RWPE2 (cell line): ENCODE measurements around the gene PIGM.

Experiments
- ATAC-seq: fragments of 200-7000 bp; cut with Tn5 transposase; 3 replicates; pipeline ENCODE4 v1.9.1; 2021; ENCODE audit warnings: low read depth
- DNase-seq: peaks from one replicate; pipeline ENCODE4 v3.0.0-alpha.2; 2020; ENCODE audit warnings: low spot score
- H3K27ac ChIP-seq: fragments of 450-650 bp; 2 replicates; pipeline ENCODE4 v1.5.1; 2017; ENCODE audit warnings: mild to moderate bottlenecking; ENCODE audit not compliant: poor library complexity, severe bottlenecking
- H3K27me3 ChIP-seq: fragments of 250-450 bp; sonication (Bioruptor Pico); 2 replicates; pipeline ENCODE4 v1.5.1; 2021; ENCODE audit warnings: mild to moderate bottlenecking, moderate library complexity; ENCODE audit not compliant: insufficient read depth, poor library complexity, severe bottlenecking
- H3K36me3 ChIP-seq: fragments of 250-450 bp; sonication (Bioruptor Pico); 2 replicates; pipeline ENCODE4 v1.5.1; 2020; ENCODE audit warnings: low read depth, mild to moderate bottlenecking, moderate library complexity
- H3K4me1 ChIP-seq: fragments of 250-450 bp; sonication (Bioruptor Pico); 2 replicates; pipeline ENCODE4 v1.5.1; 2021; ENCODE audit warnings: mild to moderate bottlenecking, moderate library complexity; ENCODE audit not compliant: insufficient read depth, poor library complexity, severe bottlenecking
- H3K4me3 ChIP-seq: fragments of 250-450 bp; sonication (Bioruptor Pico); 2 replicates; pipeline ENCODE4 v1.5.1; 2021; ENCODE audit warnings: mild to moderate bottlenecking, moderate library complexity; ENCODE audit not compliant: severe bottlenecking
- H3K9me3 ChIP-seq: fragments of 250-450 bp; sonication (Bioruptor Pico); 2 replicates; pipeline ENCODE4 v1.5.1; 2021; ENCODE audit warnings: mild to moderate bottlenecking, moderate library complexity; ENCODE audit not compliant: severe bottlenecking
- CTCF ChIP-seq: fragments of 450-650 bp; IDR thresholded peaks from one replicate; pipeline ENCODE4 v1.5.1; 2017; ENCODE audit warnings: mild to moderate bottlenecking, moderate library complexity; ENCODE audit not compliant: poor library complexity, severe bottlenecking

PIGM gene

GRCh38 chr1:159989581-159989980 lies 42.2 kb downstream of the PIGM start:
- Histone ChIP-seq H3K27ac (no peak overlapping the region), H3K27me3 (no peaks in the 10 kb centered on the region)
- no peak for ATAC-seq

GRCh38 chr1:159988006-159988405 lies 43.8 kb downstream of the PIGM start:
- Histone ChIP-seq H3K27ac (no peak overlapping the region), H3K36me3 (no peaks in the 10 kb centered on the region), H3K9me3 (no peaks in the 10 kb centered on the region), H3K27me3 (no peaks in the 10 kb centered on the region), H3K4me3 (no peak overlapping the region), H3K4me1 (no peaks in the 10 kb centered on the region)
- no peak for ATAC-seq
- DNase-seq, result no peak
- no peak for TF ChIP-seq CTCF

More at GRCh38 chr1:159989581-159989980, 42.2 kb downstream of the PIGM start:
- Histone ChIP-seq H3K4me3 (no peak overlapping the region), H3K4me1 (no peaks in the 10 kb centered on the region), H3K36me3 (no peaks in the 10 kb centered on the region), H3K9me3 (no peaks in the 10 kb centered on the region)
- DNase-seq, result no peak
- TF ChIP-seq CTCF, result no peak

- DNase-seq, result no peak
- H3K4me3 ChIP-seq, result no peak overlapping the region
- no peak overlapping the region for H3K27ac ChIP-seq
- no peaks in the 10 kb centered on the region for H3K4me1 ChIP-seq
- no peaks in the 10 kb centered on the region for H3K9me3 ChIP-seq
- ATAC-seq, result no peak
- H3K36me3 ChIP-seq, result no peaks in the 10 kb centered on the region
- H3K27me3 ChIP-seq, result no peaks in the 10 kb centered on the region
- TF ChIP-seq CTCF, result no peak
Observed at GRCh38 chr1:159987186-159987585, 44.6 kb downstream of the PIGM start.

GRCh38 chr1:159986531-159986930 lies 45.3 kb downstream of the PIGM start:
- no peak for ATAC-seq
- no peak overlapping the region for H3K27ac ChIP-seq

GRCh38 chr1:159986093-159986492 lies 45.7 kb downstream of the PIGM start:
- no peaks in the 10 kb centered on the region for H3K36me3 ChIP-seq
- no peak for TF ChIP-seq CTCF
- H3K4me3 ChIP-seq, result no peak overlapping the region
- H3K4me1 ChIP-seq, result no peaks in the 10 kb centered on the region
- no peaks in the 10 kb centered on the region for H3K27me3 ChIP-seq
- DNase-seq (no peak), ATAC-seq (no peak)
- H3K9me3 ChIP-seq, result no peaks in the 10 kb centered on the region
- no peak overlapping the region for H3K27ac ChIP-seq

More at GRCh38 chr1:159986531-159986930, 45.3 kb downstream of the PIGM start:
- no peak for TF ChIP-seq CTCF
- H3K36me3 ChIP-seq, result no peaks in the 10 kb centered on the region
- H3K4me3 ChIP-seq, result no peak overlapping the region
- no peaks in the 10 kb centered on the region for H3K4me1 ChIP-seq
- DNase-seq, result no peak
- H3K27me3 ChIP-seq, result no peaks in the 10 kb centered on the region
- no peaks in the 10 kb centered on the region for H3K9me3 ChIP-seq
